ENCODE data around the gene BICC1.

The BICC1 gene

DNA sequence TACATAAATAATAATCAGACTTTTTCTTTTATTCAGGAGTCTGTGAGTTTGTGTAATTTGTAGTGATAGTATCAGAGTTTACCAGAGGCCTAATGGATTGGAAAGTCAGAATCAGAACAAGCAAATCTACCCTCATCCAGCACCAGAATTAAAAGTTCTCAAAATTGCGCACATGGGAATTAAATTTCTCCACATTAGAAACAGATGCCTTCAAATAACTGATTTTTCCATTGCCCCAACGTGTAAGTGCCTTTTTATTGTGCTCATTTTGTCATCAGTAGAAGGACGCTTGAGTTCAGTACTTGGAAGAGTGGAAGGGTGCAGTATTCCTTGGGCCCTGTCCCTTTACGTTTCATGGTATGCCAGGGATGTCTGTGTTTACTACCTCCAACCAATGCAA, 32.8 kb downstream of the BICC1 start:
- H3K4me3 ChIP-seq (ENCODE audit: low read depth, low read length): no peak overlapping the region
- no peak for DNase-seq (ENCODE audit: low read depth)
- no peak for TF ChIP-seq POLR2A (IDR thresholded peaks at IDR 0.05; ENCODE audit: extremely low read depth, insufficient read length)
- TF ChIP-seq, protein P1, sequence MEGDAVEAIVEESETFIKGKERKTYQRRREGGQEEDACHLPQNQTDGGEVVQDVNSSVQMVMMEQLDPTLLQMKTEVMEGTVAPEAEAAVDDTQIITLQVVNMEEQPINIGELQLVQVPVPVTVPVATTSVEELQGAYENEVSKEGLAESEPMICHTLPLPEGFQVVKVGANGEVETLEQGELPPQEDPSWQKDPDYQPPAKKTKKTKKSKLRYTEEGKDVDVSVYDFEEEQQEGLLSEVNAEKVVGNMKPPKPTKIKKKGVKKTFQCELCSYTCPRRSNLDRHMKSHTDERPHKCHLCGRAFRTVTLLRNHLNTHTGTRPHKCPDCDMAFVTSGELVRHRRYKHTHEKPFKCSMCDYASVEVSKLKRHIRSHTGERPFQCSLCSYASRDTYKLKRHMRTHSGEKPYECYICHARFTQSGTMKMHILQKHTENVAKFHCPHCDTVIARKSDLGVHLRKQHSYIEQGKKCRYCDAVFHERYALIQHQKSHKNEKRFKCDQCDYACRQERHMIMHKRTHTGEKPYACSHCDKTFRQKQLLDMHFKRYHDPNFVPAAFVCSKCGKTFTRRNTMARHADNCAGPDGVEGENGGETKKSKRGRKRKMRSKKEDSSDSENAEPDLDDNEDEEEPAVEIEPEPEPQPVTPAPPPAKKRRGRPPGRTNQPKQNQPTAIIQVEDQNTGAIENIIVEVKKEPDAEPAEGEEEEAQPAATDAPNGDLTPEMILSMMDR (IDR thresholded peaks at IDR 0.05; ENCODE audit: low read depth, low read length): no peak
- TF ChIP-seq MYC (IDR thresholded peaks at IDR 0.05; ENCODE audit: low read depth, low read length): no peak
- TF ChIP-seq, protein P2, sequence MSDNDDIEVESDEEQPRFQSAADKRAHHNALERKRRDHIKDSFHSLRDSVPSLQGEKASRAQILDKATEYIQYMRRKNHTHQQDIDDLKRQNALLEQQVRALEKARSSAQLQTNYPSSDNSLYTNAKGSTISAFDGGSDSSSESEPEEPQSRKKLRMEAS (IDR thresholded peaks at IDR 0.05; ENCODE audit: low read depth, low read length): no peak

DNA sequence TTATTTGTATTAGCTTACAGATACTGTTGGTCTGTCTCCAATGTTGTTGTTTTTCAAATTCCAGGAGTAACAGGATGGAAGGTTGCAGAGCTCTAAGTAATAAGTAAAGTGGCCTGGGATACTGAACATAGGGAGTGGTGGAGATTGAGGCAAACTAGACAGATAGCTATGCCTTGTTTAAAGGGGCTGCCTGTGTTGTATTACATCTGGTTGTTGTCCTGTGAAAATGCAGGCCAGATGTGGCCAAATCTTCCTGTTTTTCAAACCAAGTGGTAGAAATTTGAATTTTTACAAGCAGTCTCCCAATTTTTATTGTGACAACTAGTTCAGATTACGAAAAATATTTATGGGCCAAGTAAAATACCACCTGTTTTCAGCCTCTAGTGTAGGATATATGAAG, 33.5 kb downstream of the BICC1 start:
- DNase-seq (ENCODE audit: low read depth): no peak
- TF ChIP-seq, protein P2 (IDR thresholded peaks at IDR 0.05; ENCODE audit: low read depth, low read length): no peak
- TF ChIP-seq POLR2A (IDR thresholded peaks at IDR 0.05; ENCODE audit: extremely low read depth, insufficient read length) (no peak), MYC (IDR thresholded peaks at IDR 0.05; ENCODE audit: low read depth, low read length) (no peak)
- TF ChIP-seq, protein P1 (IDR thresholded peaks at IDR 0.05; ENCODE audit: low read depth, low read length): no peak
- H3K4me3 ChIP-seq (ENCODE audit: low read depth, low read length): no peak overlapping the region

DNA sequence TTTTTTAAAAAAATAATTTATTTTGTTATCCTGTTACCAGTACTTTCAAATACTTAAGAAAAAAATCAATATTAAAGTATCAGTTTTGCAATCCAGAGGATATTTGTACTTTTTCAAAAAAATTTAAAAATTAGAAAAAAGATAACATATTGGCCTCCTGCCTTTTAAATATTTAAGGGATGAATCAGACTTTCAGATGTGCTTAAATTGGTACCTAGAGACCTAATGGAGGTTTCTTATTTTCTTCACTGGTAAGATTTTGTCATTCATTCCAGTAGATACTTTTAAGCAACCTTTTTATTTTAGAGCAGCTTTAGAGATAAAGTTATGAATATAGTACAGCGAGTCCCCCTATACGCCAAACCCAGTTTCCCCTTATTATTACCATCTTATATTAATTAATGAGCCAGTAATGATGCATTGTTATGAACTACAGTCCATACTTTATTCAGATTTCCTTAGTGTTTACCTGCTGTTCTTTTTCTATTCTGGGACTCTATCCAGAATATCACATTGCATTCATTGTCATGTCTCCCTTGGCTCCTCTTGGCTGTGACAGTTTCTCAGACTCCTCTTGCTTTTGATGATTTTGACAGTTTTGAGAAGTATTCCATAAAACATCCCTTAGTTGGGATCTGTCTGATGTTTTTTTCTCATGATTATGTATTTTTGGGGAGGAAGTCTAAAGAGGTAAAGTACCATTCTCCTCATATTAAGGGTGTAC, 34.2 kb downstream of the BICC1 start:
- TF ChIP-seq, protein P2 (IDR thresholded peaks at IDR 0.05; ENCODE audit: low read depth, low read length): no peak
- TF ChIP-seq POLR2A (IDR thresholded peaks at IDR 0.05; ENCODE audit: extremely low read depth, insufficient read length): no peak
- TF ChIP-seq, protein P1 (IDR thresholded peaks at IDR 0.05; ENCODE audit: low read depth, low read length): no peak
- DNase-seq (ENCODE audit: low read depth): no peak
- H3K4me3 ChIP-seq (ENCODE audit: low read depth, low read length): no peak overlapping the region

DNA sequence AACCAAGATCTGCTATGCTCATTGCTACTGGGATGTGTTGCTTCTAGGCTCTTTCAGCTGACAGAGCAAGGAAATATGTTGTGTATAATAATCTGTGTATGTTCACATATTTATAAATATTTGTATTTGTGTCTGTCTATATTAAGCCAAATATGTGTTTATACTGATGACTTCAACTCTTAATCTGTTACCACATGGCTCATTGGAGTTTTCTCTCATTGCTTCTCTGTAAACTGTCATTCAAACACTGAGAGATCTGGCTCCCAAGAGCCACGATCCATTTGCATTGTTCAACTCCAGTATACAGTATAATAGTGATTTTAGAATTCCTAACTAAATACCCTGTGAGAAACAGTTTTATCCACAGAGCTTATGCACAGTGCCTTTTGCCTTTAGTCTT, 35.3 kb downstream of the BICC1 start:
- H3K4me3 ChIP-seq (ENCODE audit: low read depth, low read length): no peak overlapping the region
- no peak for DNase-seq (ENCODE audit: low read depth)
- TF ChIP-seq, protein P1 (IDR thresholded peaks at IDR 0.05; ENCODE audit: low read depth, low read length): no peak
- TF ChIP-seq POLR2A (IDR thresholded peaks at IDR 0.05; ENCODE audit: extremely low read depth, insufficient read length) (no peak), MYC (IDR thresholded peaks at IDR 0.05; ENCODE audit: low read depth, low read length) (no peak)
- TF ChIP-seq, protein P2 (IDR thresholded peaks at IDR 0.05; ENCODE audit: low read depth, low read length): no peak

DNA sequence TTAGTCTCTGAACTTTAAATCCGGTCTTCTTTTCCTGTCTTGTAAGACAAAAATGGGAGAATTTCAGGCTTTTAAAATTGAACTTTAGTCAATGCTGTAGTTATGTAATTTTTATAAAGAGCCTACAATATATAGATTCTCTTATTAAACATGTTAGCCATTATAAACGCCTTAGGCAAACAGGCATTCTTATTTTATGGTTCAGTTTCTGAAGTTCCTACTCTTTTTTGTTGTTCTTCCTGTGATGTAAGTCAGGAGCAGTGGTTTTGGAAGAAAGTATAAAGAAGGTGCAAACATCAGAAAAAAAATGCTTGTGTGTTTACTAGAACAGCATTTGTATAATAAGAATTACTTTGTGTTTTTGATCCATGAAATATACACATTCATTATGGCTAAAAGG, 41.6 kb downstream of the BICC1 start:
- no peak overlapping the region for H3K4me3 ChIP-seq (ENCODE audit: low read depth, low read length)
- DNase-seq (ENCODE audit: low read depth): no peak
- TF ChIP-seq POLR2A (IDR thresholded peaks at IDR 0.05; ENCODE audit: extremely low read depth, insufficient read length) (no peak), MYC (IDR thresholded peaks at IDR 0.05; ENCODE audit: low read depth, low read length) (no peak)
- TF ChIP-seq, protein P1 (IDR thresholded peaks at IDR 0.05; ENCODE audit: low read depth, low read length): no peak
- TF ChIP-seq, protein P2 (IDR thresholded peaks at IDR 0.05; ENCODE audit: low read depth, low read length): no peak
